SK-N-SH treated with all-trans-retinoic acid at 6 μM for 48 hours (cell line): ENCODE data around the gene AIP.

Source experiments
- ARNTL ChIP-seq: fragments of 450-650 bp; formaldehyde crosslinking; IDR thresholded peaks from 2 replicates; pipeline ENCODE4 v1.5.0; 2020; ENCODE audit warnings: low read depth, mild to moderate bottlenecking, moderate library complexity, borderline replicate concordance
- BACH2 ChIP-seq: fragments of 250-450 bp; sonication (Bioruptor Pico); IDR thresholded peaks from 2 replicates; pipeline ENCODE4 v1.9.0; 2021; ENCODE audit warnings: mild to moderate bottlenecking, borderline replicate concordance
- ESRRG ChIP-seq: fragments of 250-450 bp; sonication (Bioruptor Pico); IDR thresholded peaks from 2 replicates; pipeline ENCODE4 v1.6.1; 2021; ENCODE audit warnings: mild to moderate bottlenecking
- OSR1 ChIP-seq: fragments of 250-450 bp; sonication (Bioruptor Pico); IDR thresholded peaks from 2 replicates; pipeline ENCODE4 v1.8.0; 2022; ENCODE audit warnings: moderate library complexity, mild to moderate bottlenecking, inconsistent platforms
- ZC3H10 ChIP-seq: fragments of 250-450 bp; sonication (Bioruptor Pico); IDR thresholded peaks from 2 replicates; pipeline ENCODE4 v1.5.1; 2021; ENCODE audit warnings: mild to moderate bottlenecking, moderate library complexity
- TF ChIP-seq, protein P1 (sequence below): fragments of 250-450 bp; sonication (Bioruptor Pico); IDR thresholded peaks from 2 replicates; pipeline ENCODE4 v1.5.0; 2020; ENCODE audit warnings: mild to moderate bottlenecking, moderate library complexity
- TF ChIP-seq, protein P2 (sequence below): fragments of 250-450 bp; sonication (Bioruptor Pico); IDR thresholded peaks from 2 replicates; pipeline ENCODE4 v1.5.1; 2020; ENCODE audit warnings: low read depth, mild to moderate bottlenecking, moderate library complexity
- TF ChIP-seq, protein P3 (sequence below): fragments of 250-450 bp; sonication (Bioruptor Pico); IDR thresholded peaks from 2 replicates; pipeline ENCODE4 v1.5.1; 2021; ENCODE audit warnings: mild to moderate bottlenecking, moderate library complexity

DNA sequence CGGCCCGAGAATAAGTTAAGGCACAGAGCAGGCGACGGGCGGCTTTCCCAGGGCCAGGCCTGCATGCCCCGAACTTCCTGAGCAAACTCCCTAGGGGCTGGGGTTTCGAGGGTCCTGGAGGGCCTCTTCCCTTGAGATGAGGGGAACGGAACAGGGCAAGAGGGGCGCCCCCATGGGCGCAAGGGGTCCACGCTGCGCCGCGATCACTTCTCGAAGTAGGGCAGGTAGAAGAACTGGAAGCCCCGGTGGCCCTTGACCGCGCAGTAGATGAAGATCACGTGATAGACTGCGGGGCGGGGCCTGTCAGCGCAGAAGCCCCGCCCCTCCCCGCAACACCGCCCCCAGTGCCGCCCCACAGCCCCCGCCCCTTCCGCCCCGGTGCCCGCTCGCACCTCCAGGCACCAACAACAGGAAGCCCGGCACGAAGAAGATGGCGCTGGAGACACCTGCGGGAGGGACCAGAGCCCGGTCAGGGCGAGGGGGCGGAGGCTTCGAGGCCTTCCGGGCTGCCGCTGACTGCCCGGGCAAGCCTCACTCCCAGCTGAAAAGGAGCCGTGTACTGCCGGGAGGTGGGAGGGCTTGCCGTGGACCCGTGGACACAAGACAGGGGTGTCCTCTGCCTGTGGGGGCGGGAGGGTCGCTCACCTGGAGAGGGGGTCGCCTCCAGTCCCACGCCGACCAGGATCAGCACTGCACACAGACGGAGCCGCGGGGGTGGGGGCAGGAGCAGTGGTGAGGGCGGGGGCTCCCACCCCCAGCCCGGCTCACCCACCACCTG, 18.2 kb upstream of the AIP start:
- TF ChIP-seq, protein P1, sequence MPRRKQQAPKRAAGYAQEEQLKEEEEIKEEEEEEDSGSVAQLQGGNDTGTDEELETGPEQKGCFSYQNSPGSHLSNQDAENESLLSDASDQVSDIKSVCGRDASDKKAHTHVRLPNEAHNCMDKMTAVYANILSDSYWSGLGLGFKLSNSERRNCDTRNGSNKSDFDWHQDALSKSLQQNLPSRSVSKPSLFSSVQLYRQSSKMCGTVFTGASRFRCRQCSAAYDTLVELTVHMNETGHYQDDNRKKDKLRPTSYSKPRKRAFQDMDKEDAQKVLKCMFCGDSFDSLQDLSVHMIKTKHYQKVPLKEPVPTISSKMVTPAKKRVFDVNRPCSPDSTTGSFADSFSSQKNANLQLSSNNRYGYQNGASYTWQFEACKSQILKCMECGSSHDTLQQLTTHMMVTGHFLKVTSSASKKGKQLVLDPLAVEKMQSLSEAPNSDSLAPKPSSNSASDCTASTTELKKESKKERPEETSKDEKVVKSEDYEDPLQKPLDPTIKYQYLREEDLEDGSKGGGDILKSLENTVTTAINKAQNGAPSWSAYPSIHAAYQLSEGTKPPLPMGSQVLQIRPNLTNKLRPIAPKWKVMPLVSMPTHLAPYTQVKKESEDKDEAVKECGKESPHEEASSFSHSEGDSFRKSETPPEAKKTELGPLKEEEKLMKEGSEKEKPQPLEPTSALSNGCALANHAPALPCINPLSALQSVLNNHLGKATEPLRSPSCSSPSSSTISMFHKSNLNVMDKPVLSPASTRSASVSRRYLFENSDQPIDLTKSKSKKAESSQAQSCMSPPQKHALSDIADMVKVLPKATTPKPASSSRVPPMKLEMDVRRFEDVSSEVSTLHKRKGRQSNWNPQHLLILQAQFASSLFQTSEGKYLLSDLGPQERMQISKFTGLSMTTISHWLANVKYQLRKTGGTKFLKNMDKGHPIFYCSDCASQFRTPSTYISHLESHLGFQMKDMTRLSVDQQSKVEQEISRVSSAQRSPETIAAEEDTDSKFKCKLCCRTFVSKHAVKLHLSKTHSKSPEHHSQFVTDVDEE (CRISPR knock-in tag) = no peak
- TF ChIP-seq, protein P2, sequence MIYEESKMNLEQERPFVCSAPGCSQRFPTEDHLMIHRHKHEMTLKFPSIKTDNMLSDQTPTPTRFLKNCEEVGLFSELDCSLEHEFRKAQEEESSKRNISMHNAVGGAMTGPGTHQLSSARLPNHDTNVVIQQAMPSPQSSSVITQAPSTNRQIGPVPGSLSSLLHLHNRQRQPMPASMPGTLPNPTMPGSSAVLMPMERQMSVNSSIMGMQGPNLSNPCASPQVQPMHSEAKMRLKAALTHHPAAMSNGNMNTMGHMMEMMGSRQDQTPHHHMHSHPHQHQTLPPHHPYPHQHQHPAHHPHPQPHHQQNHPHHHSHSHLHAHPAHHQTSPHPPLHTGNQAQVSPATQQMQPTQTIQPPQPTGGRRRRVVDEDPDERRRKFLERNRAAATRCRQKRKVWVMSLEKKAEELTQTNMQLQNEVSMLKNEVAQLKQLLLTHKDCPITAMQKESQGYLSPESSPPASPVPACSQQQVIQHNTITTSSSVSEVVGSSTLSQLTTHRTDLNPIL (CRISPR knock-in tag) = no peak
- TF ChIP-seq ZC3H10 (CRISPR knock-in tag) (no peak), BACH2 (CRISPR knock-in tag) (no peak), ESRRG (no peak), ARNTL (no peak), OSR1 (CRISPR knock-in tag) (no peak)
- TF ChIP-seq, protein P3, sequence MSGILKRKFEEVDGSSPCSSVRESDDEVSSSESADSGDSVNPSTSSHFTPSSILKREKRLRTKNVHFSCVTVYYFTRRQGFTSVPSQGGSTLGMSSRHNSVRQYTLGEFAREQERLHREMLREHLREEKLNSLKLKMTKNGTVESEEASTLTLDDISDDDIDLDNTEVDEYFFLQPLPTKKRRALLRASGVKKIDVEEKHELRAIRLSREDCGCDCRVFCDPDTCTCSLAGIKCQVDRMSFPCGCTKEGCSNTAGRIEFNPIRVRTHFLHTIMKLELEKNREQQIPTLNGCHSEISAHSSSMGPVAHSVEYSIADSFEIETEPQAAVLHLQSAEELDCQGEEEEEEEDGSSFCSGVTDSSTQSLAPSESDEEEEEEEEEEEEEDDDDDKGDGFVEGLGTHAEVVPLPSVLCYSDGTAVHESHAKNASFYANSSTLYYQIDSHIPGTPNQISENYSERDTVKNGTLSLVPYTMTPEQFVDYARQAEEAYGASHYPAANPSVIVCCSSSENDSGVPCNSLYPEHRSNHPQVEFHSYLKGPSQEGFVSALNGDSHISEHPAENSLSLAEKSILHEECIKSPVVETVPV (CRISPR knock-in tag) = no peak
